MCF 10A (cell line): Measurements from ENCODE around the gene CYB561A3. TPM values are rescaled to one million over a fixed set of nuclear protein-coding genes. Genes with fewer than 3 reads are reported as not detected.
"Not testable (repeated sequence)": the region's sequence is repeated elsewhere in the genome, so short reads cannot be mapped to it uniquely, and the experiment has no call there.

ENCODE experiments used
- BruUV-seq: library from RNA; stranded (reverse); fragments of 400-500 nt; replicated peaks from 2 replicates; lab custom pipeline; 2021; lab: Mats Ljungman, UMichigan
- CTCF ChIA-PET: fragments of 300-600 bp; sonication (Branson Sonifier 250); formaldehyde crosslinking; extraction: SDS; loops from one replicate; lab custom pipeline; 2021; ENCODE audit warnings: antibody characterized with exemption, inconsistent platforms; lab: Yijun Ruan, JAX
- POLR2A ChIA-PET: fragments of 300-600, 350-650 bp; sonication (Branson Sonifier 250); formaldehyde crosslinking; extraction: SDS; loops from one replicate; lab custom pipeline; 2020; ENCODE audit warnings: antibody characterized with exemption, inconsistent platforms; lab: Yijun Ruan, JAX
- DNase-seq: peaks from one replicate; pipeline ENCODE4 v3.0.0-alpha.2; 2018; ENCODE audit not compliant: unreplicated experiment
- H3K27ac Mint-ChIP-seq: one replicate; pipeline ENCODE4 v1.8.0; 2022; ENCODE audit warnings: mild to moderate bottlenecking, low read depth, mixed read lengths; ENCODE audit not compliant: unreplicated experiment
- H3K27me3 Mint-ChIP-seq: one replicate; pipeline ENCODE4 v1.8.0; 2022; ENCODE audit warnings: mixed read lengths; ENCODE audit not compliant: insufficient read depth, unreplicated experiment
- H3K36me3 Mint-ChIP-seq: one replicate; pipeline ENCODE4 v1.8.0; 2022; ENCODE audit warnings: mild to moderate bottlenecking, moderate library complexity, mixed read lengths; ENCODE audit not compliant: insufficient read depth, unreplicated experiment
- H3K4me1 Mint-ChIP-seq: one replicate; pipeline ENCODE4 v1.8.0; 2022; ENCODE audit warnings: mixed read lengths; ENCODE audit not compliant: insufficient read depth, unreplicated experiment
- H3K4me3 Mint-ChIP-seq: one replicate; pipeline ENCODE4 v1.8.0; 2022; ENCODE audit warnings: mild to moderate bottlenecking, moderate library complexity, mixed read lengths; ENCODE audit not compliant: unreplicated experiment
- H3K9me3 Mint-ChIP-seq: one replicate; pipeline ENCODE4 v1.8.0; 2022; ENCODE audit warnings: mixed read lengths; ENCODE audit not compliant: unreplicated experiment
- CTCF ChIP-seq: fragments of 200-600 bp; IDR thresholded peaks from one replicate; pipeline ENCODE4 v1.8.0; 2022; ENCODE audit warnings: antibody characterized with exemption, mild to moderate bottlenecking; ENCODE audit not compliant: unreplicated experiment
- intact Hi-C: fragments of 100-400 bp; cut with micrococcal nuclease; formaldehyde crosslinking; loops from 2 replicates; pipeline ENCODE4 v1.14.1; 2022
- total RNA-seq: library from RNA; stranded (reverse); gene quantifications from 2 replicates; pipeline ENCODE4 v1.2.3, GENCODE V29; 2022

The CYB561A3 gene
- total RNA-seq, 1 experiment from 2014 or later = 28.4 TPM

- peak; percentile 61 for DNase-seq
- no TSS peak for BruUV-seq
- H3K27ac Mint-ChIP-seq = no peak overlapping the region
- TF ChIP-seq CTCF = peak; percentile 25
- POLR2A ChIA-PET = interaction anchor here (0.9 to 15.7 kb wide), 8 partner anchors 9 to 87 kb away, joined by 3 to 429 read pairs (median 9); partner anchors contain the start of genes CPSF7, CYB561A3, DDB1 and SDHAF2
- no peaks in the 10 kb centered on the region for H3K9me3 Mint-ChIP-seq
- H3K4me3 Mint-ChIP-seq = no peak overlapping the region
- peaks cover 11% of the 10 kb centered on the region for H3K4me1 Mint-ChIP-seq
- intact Hi-C loops = loop anchor here (1.0 kb wide), 2 partner anchors 48 to 130 kb away; no protein-coding TSS in a partner anchor
- CTCF ChIA-PET = interaction anchor here (0.6 to 11.2 kb wide), 33 partner anchors 9 to 557 kb away, joined by 3 to 439 read pairs (median 4); partner anchors contain the start of genes CPSF7, CYB561A3, DDB1 and SDHAF2
- H3K36me3 Mint-ChIP-seq = no peaks in the 10 kb centered on the region
- no peaks in the 10 kb centered on the region for H3K27me3 Mint-ChIP-seq
Observed at GRCh38 chr11:61384271-61385242, 22.9 kb upstream of the CYB561A3 start.

GRCh38 chr11:61383859-61384258 lies 22.2 kb upstream of the CYB561A3 start:
- H3K36me3 Mint-ChIP-seq, intact Hi-C loops, H3K4me3 Mint-ChIP-seq, H3K9me3 Mint-ChIP-seq, H3K27me3 Mint-ChIP-seq, H3K27ac Mint-ChIP-seq, BruUV-seq, DNase-seq: not testable (repeated sequence)
- H3K4me1 Mint-ChIP-seq = peaks cover 13% of the 10 kb centered on the region
- POLR2A ChIA-PET = interaction anchor here (2.6 to 15.7 kb wide), 3 partner anchors 8 to 49 kb away, joined by 8 to 429 read pairs (median 220); partner anchors contain the start of genes CYB561A3, DDB1, TKFC and TMEM138
- CTCF ChIA-PET = interaction anchor here (0.6 to 11.2 kb wide), 12 partner anchors 10 to 556 kb away, joined by 3 to 439 read pairs (median 4); partner anchors contain the start of genes CYB561A3, DDB1, TKFC and TMEM138

- Mint-ChIP-seq H3K36me3 (peaks cover 6% of the 10 kb centered on the region), H3K27ac (no peak overlapping the region), H3K9me3 (no peaks in the 10 kb centered on the region), H3K4me1 (peaks cover 18% of the 10 kb centered on the region), H3K27me3 (no peaks in the 10 kb centered on the region), H3K4me3 (no peak overlapping the region)
- CTCF ChIA-PET = interaction anchor here (0.6 to 11.2 kb wide), 6 partner anchors 19 to 231 kb away, joined by 3 to 439 read pairs (median 3); partner anchors contain the start of genes CYB561A3, DDB1, TKFC and TMEM138
- POLR2A ChIA-PET = interaction anchor here (1.2 to 15.7 kb wide), 3 partner anchors 11 to 46 kb away, joined by 4 to 429 read pairs (median 220); partner anchors contain the start of genes CYB561A3, DDB1, TKFC and TMEM138
- intact Hi-C loops = no loop called here
- no TSS peak for BruUV-seq
- DNase-seq = no peak
- no peak for TF ChIP-seq CTCF
Observed at GRCh38 chr11:61380884-61381283, 19.2 kb upstream of the CYB561A3 start.

GRCh38 chr11:61378713-61379313 lies 17.1 kb upstream of the CYB561A3 start:
- peak; percentile 94 for DNase-seq
- Mint-ChIP-seq H3K27ac (peak overlapping the region; percentile 86), H3K36me3 (peaks cover 6% of the 10 kb centered on the region), H3K27me3 (no peaks in the 10 kb centered on the region), H3K4me1 (peaks cover 13% of the 10 kb centered on the region), H3K9me3 (no peaks in the 10 kb centered on the region), H3K4me3 (no peak overlapping the region)
- ChIA-PET POLR2A (interaction anchor here (0.5 to 15.7 kb wide), 11 partner anchors 13 to 978 kb away, joined by 3 to 429 read pairs (median 3); partner anchors contain the start of genes CPSF7, CYB561A3, DDB1 and SDHAF2), CTCF (interaction anchor here (11.2 kb wide), 1 partner anchor 41 kb away, joined by 439 read pairs; the partner anchor contains the start of genes DDB1 and TKFC)
- intact Hi-C loops = loop anchor here (1.0 kb wide), 1 partner anchor 17 kb away; the partner anchor contains the start of gene TMEM138
- BruUV-seq = no TSS peak
- no peak for TF ChIP-seq CTCF
